NB4 (cell line): Measurements from ENCODE around the gene TRERF1.

Source experiments
- DNase-seq: peaks from one replicate; pipeline ENCODE4 v3.0.0; 2010; ENCODE audit warnings: low read depth
- H3K4me3 ChIP-seq: one replicate; pipeline ENCODE4 v1.5.1; 2011; ENCODE audit warnings: mild to moderate bottlenecking, low read depth, low read length, moderate library complexity
- MYC ChIP-seq: IDR thresholded peaks from 2 replicates; pipeline ENCODE4 v1.6.1; 2011; ENCODE audit warnings: low read depth, low read length
- POLR2A ChIP-seq: IDR thresholded peaks from 2 replicates; pipeline ENCODE4 v1.6.1; 2011; ENCODE audit warnings: mild to moderate bottlenecking; ENCODE audit not compliant: insufficient read length; ENCODE audit errors: extremely low read depth
- TF ChIP-seq, protein P1 (sequence below): IDR thresholded peaks from 2 replicates; pipeline ENCODE4 v1.6.1; 2011; ENCODE audit warnings: low read depth, low read length
- TF ChIP-seq, protein P2 (sequence below): IDR thresholded peaks from one replicate; pipeline ENCODE4 v1.5.1; 2012; ENCODE audit warnings: low read depth, low read length

The TRERF1 gene

DNA sequence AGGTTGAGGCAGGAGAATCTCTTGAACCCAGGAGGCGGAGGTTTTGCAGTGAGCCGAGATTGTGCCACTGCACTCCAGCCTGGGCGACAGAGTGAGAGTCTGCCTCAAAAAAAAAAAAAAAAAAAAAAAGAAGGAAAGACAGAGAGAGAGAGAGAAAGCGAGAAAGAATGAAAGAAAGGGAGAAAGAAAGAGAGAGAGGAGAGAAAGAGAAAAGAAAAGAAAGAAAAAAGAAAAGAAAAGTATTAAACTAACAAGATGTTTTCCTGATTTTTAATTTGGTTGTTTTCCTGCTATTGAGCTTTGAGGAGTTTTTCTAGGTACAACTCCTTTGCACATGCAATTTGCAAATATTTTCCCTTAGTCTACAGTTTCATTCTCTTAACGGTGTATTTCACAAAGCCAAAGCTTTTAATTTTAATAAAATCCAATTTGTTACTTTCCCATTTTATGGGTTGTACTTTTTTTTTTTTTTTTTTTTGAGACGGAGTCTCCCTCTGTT lies 10.8 kb upstream of the TRERF1 start:
- DNase-seq, result no peak
- H3K4me3 ChIP-seq, result no peak overlapping the region
- no peak for TF ChIP-seq POLR2A
- TF ChIP-seq MYC, result no peak
- TF ChIP-seq, protein P1, sequence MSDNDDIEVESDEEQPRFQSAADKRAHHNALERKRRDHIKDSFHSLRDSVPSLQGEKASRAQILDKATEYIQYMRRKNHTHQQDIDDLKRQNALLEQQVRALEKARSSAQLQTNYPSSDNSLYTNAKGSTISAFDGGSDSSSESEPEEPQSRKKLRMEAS, result no peak
- TF ChIP-seq, protein P2, sequence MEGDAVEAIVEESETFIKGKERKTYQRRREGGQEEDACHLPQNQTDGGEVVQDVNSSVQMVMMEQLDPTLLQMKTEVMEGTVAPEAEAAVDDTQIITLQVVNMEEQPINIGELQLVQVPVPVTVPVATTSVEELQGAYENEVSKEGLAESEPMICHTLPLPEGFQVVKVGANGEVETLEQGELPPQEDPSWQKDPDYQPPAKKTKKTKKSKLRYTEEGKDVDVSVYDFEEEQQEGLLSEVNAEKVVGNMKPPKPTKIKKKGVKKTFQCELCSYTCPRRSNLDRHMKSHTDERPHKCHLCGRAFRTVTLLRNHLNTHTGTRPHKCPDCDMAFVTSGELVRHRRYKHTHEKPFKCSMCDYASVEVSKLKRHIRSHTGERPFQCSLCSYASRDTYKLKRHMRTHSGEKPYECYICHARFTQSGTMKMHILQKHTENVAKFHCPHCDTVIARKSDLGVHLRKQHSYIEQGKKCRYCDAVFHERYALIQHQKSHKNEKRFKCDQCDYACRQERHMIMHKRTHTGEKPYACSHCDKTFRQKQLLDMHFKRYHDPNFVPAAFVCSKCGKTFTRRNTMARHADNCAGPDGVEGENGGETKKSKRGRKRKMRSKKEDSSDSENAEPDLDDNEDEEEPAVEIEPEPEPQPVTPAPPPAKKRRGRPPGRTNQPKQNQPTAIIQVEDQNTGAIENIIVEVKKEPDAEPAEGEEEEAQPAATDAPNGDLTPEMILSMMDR, result no peak

DNA sequence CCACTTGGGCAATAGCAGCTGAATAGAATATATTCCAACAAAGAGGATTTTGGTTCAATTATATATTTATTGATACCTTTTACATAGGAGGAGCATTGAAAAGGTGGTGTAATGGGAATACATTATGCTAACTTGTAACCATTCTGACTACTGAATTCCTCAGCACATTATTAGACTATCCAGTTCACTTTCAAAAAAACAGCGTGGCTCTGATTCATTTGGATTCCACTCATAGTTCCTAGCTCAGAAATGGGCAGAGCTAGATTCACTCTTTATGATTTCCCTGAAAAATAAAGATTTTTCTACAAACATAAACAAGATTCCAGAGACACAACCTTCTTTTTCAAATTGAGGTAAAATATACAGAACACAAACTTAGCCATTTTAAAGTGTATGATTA lies 9.2 kb upstream of the TRERF1 start:
- no peak for DNase-seq
- TF ChIP-seq MYC, result no peak
- TF ChIP-seq, protein P1, result no peak
- TF ChIP-seq POLR2A, result no peak
- TF ChIP-seq, protein P2, result no peak
- H3K4me3 ChIP-seq, result no peak overlapping the region

DNA sequence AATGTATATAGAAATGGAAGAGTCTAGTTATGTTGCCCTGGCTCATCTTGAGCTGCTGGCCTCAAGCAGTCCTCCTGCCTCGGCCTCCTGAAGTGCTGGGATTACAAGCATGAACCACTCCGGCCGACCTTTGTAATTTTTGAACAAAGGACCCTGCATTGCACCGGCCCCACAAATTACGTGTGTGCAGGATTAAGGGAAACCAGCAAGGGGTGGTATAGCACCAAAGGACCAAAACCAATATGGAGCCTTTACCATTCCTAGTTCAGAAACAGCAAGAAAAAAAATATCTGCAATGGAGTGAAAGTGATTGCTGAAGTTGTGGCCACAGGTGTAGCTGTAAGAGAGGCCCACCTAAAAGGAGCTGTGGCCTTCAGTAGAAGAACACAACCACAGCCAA lies 8.2 kb upstream of the TRERF1 start:
- no peak for DNase-seq
- H3K4me3 ChIP-seq, result no peak overlapping the region
- no peak for TF ChIP-seq POLR2A
- TF ChIP-seq, protein P2, result no peak
- no peak for TF ChIP-seq MYC
- TF ChIP-seq, protein P1, result no peak

DNA sequence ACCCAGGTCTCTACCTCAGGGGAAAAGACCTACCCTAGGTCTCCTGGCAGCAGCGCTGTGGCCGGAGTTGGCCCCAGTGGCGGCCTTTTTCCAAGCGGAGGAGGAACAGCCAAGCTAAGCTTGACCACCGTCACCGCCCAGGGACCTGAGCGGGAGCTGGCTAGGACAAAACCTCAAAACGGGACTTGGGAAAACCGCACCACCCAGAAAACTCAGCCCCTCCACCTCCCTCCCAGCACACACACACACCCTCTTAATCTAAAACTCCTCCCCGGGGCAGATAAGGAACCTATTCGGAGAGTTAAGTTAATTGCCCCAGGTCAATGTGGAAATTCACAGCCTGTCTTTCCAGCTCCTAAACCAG lies 2.7 kb upstream of the TRERF1 start:
- no peak for TF ChIP-seq POLR2A
- TF ChIP-seq, protein P1, result no peak
- TF ChIP-seq, protein P2, result no peak
- no peak for TF ChIP-seq MYC
- H3K4me3 ChIP-seq, result peak overlapping the region; percentile 71
- peak; percentile 80 for DNase-seq

DNA sequence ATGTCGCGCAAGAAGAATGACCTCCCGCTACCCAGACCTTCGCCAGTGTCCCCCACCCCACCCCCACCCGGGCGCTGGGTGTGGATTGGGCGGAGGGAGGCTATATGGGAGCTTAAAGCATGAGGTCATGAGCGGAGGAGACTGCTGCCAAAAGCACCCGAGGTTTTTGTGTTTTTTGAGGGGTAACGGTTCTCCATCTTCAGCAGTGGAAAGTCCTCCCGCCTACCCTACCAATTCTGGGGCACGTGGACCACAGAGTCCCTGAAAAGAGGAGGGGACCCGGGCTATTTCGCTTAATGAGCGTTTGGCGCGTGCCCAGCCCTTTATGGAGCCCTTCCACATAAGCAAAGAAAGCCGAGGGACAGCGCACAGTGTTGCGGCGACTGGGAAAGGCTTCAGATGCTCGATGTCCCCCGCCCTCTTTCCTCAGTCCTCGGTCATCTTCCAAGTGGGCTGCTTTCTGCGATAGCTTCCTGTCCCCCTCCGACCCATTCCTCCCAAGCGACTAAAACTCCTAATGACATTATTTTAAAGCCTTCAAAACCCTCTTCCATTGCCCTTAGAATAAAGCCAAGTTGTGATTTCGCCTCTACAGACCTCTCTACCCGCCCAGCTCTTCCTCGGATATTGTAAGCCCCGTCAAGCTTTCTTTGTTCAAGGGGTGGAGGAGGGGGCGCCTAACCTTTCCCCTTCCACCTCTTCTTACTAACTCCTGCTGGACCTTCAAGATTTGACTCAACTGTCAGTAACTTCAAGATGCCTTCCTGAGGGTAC lies 2.1 kb upstream of the TRERF1 start:
- TF ChIP-seq, protein P1, result peak; percentile 70; the same call in 1 of the 2 replicates
- TF ChIP-seq MYC (no peak), POLR2A (no peak)
- peak overlapping the region; percentile 71 for H3K4me3 ChIP-seq

DNA sequence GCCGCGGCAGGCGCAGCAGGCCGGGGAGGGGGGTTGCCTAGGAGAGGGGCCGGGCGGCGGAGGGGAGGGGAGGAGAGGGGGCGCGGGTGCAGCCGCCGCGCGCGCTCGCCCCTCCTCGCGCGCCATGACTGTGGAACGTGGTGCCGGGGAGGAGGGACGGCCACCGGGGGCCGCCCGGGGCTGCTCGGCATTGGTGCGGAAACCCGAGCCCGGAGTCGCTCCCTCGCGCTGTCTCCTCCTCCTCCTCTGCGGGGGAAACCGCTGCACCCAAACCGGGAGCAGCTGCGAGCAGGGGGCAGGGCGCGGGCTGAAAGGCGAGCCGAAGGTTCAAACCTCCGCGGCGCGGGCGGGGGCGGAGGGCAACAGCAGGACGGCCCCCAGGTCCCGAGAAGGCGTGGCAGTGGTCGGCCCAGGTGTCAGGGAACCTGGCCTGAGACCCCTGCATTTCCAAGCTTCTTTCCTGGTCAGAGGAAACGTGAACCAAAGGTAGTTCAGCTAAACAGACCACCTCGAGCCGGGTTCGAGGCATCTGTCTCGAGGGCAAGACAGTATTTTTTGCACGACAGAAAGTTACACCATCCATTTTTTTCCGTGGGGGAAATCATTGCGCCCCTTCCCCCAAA lies 1.4 kb upstream of the TRERF1 start:
- peak; percentile 98 for DNase-seq
- peak overlapping the region; percentile 80 for H3K4me3 ChIP-seq
- TF ChIP-seq POLR2A, result peak; percentile 59
- TF ChIP-seq MYC, result peak; percentile 66
- TF ChIP-seq, protein P1, result no peak; the same call in 1 of the 2 replicates
- TF ChIP-seq, protein P2, result no peak

More for the DNA sequence above, 2.1 kb upstream of the TRERF1 start:
- DNase-seq, result peak; percentile 81
